ENCODE results near the gene PAK3.

The PAK3 gene

GRCh38 chrX:111102636-111103035, 6.6 kb downstream of the PAK3 start:
- Histone ChIP-seq H3K9me3 (ENCODE audit: control insufficient read depth, low read length) (no peaks in the 10 kb centered on the region), H3K27me3 (replicated peaks; ENCODE audit: control insufficient read depth, insufficient read depth, low read length) (peaks cover 37% of the 10 kb centered on the region), H3K4me1 (ENCODE audit: control insufficient read depth, insufficient read depth, low read length) (no peaks in the 10 kb centered on the region), H3K36me3 (ENCODE audit: control insufficient read depth, insufficient read depth, low read length, severe bottlenecking) (no peaks in the 10 kb centered on the region), H3K9ac (ENCODE audit: low read length) (no peak overlapping the region), H3K4me3 (ENCODE audit: low read length) (no peak overlapping the region)
- DNase-seq (ENCODE audit: low read depth): no peak

- H3K9ac ChIP-seq (ENCODE audit: low read length): no peak overlapping the region
- no peak for DNase-seq (ENCODE audit: low read depth)
- no peaks in the 10 kb centered on the region for H3K4me1 ChIP-seq (ENCODE audit: control insufficient read depth, insufficient read depth, low read length)
- peaks cover 39% of the 10 kb centered on the region for H3K27me3 ChIP-seq (replicated peaks; ENCODE audit: control insufficient read depth, insufficient read depth, low read length)
- H3K4me3 ChIP-seq (ENCODE audit: low read length): no peak overlapping the region
- H3K9me3 ChIP-seq (ENCODE audit: control insufficient read depth, low read length): no peaks in the 10 kb centered on the region
- no peaks in the 10 kb centered on the region for H3K36me3 ChIP-seq (ENCODE audit: control insufficient read depth, insufficient read depth, low read length, severe bottlenecking)
Observed at GRCh38 chrX:111103246-111103645, 7.3 kb downstream of the PAK3 start.

- Histone ChIP-seq H3K4me1 (ENCODE audit: control insufficient read depth, insufficient read depth, low read length) (no peaks in the 10 kb centered on the region), H3K36me3 (ENCODE audit: control insufficient read depth, insufficient read depth, low read length, severe bottlenecking) (no peaks in the 10 kb centered on the region), H3K27me3 (replicated peaks; ENCODE audit: control insufficient read depth, insufficient read depth, low read length) (peaks cover 21% of the 10 kb centered on the region), H3K9me3 (ENCODE audit: control insufficient read depth, low read length) (peaks cover 4% of the 10 kb centered on the region), H3K4me3 (ENCODE audit: low read length) (no peak overlapping the region), H3K9ac (ENCODE audit: low read length) (no peak overlapping the region)
- no peak for DNase-seq (ENCODE audit: low read depth)
Observed at GRCh38 chrX:111110098-111110775, 14.2 kb downstream of the PAK3 start.

- Histone ChIP-seq H3K9me3 (ENCODE audit: control insufficient read depth, low read length) (peaks cover 4% of the 10 kb centered on the region), H3K27me3 (replicated peaks; ENCODE audit: control insufficient read depth, insufficient read depth, low read length) (peaks cover 44% of the 10 kb centered on the region), H3K9ac (ENCODE audit: low read length) (no peak overlapping the region), H3K4me1 (ENCODE audit: control insufficient read depth, insufficient read depth, low read length) (no peaks in the 10 kb centered on the region), H3K36me3 (ENCODE audit: control insufficient read depth, insufficient read depth, low read length, severe bottlenecking) (no peaks in the 10 kb centered on the region), H3K4me3 (ENCODE audit: low read length) (no peak overlapping the region)
- DNase-seq (ENCODE audit: low read depth): no peak
Observed at GRCh38 chrX:111114806-111115205, 18.8 kb downstream of the PAK3 start.

- DNase-seq (ENCODE audit: low read depth): no peak
- H3K9me3 ChIP-seq (ENCODE audit: control insufficient read depth, low read length): peaks cover 4% of the 10 kb centered on the region
- no peak overlapping the region for H3K4me3 ChIP-seq (ENCODE audit: low read length)
- H3K36me3 ChIP-seq (ENCODE audit: control insufficient read depth, insufficient read depth, low read length, severe bottlenecking): no peaks in the 10 kb centered on the region
- no peaks in the 10 kb centered on the region for H3K4me1 ChIP-seq (ENCODE audit: control insufficient read depth, insufficient read depth, low read length)
- peaks cover 46% of the 10 kb centered on the region for H3K27me3 ChIP-seq (replicated peaks; ENCODE audit: control insufficient read depth, insufficient read depth, low read length)
- no peak overlapping the region for H3K9ac ChIP-seq (ENCODE audit: low read length)
Observed at GRCh38 chrX:111116666-111117065, 20.7 kb downstream of the PAK3 start.

- Histone ChIP-seq H3K4me3 (ENCODE audit: low read length) (no peak overlapping the region), H3K9ac (ENCODE audit: low read length) (no peak overlapping the region), H3K36me3 (ENCODE audit: control insufficient read depth, insufficient read depth, low read length, severe bottlenecking) (no peaks in the 10 kb centered on the region), H3K27me3 (replicated peaks; ENCODE audit: control insufficient read depth, insufficient read depth, low read length) (peaks cover 45% of the 10 kb centered on the region), H3K9me3 (ENCODE audit: control insufficient read depth, low read length) (no peaks in the 10 kb centered on the region), H3K4me1 (ENCODE audit: control insufficient read depth, insufficient read depth, low read length) (no peaks in the 10 kb centered on the region)
- DNase-seq (ENCODE audit: low read depth): no peak
Observed at GRCh38 chrX:111119341-111119740, 23.4 kb downstream of the PAK3 start.

- no peak overlapping the region for H3K4me3 ChIP-seq (ENCODE audit: low read length)
- no peaks in the 10 kb centered on the region for H3K36me3 ChIP-seq (ENCODE audit: control insufficient read depth, insufficient read depth, low read length, severe bottlenecking)
- DNase-seq (ENCODE audit: low read depth): no peak
- no peaks in the 10 kb centered on the region for H3K9me3 ChIP-seq (ENCODE audit: control insufficient read depth, low read length)
- no peak overlapping the region for H3K9ac ChIP-seq (ENCODE audit: low read length)
- H3K4me1 ChIP-seq (ENCODE audit: control insufficient read depth, insufficient read depth, low read length): no peaks in the 10 kb centered on the region
- H3K27me3 ChIP-seq (replicated peaks; ENCODE audit: control insufficient read depth, insufficient read depth, low read length): peaks cover 27% of the 10 kb centered on the region
Observed at GRCh38 chrX:111123125-111123524, 27.1 kb downstream of the PAK3 start.

- Histone ChIP-seq H3K4me1 (ENCODE audit: control insufficient read depth, insufficient read depth, low read length) (no peaks in the 10 kb centered on the region), H3K27me3 (replicated peaks; ENCODE audit: control insufficient read depth, insufficient read depth, low read length) (peaks cover 32% of the 10 kb centered on the region), H3K4me3 (ENCODE audit: low read length) (no peak overlapping the region), H3K9ac (ENCODE audit: low read length) (no peak overlapping the region), H3K36me3 (ENCODE audit: control insufficient read depth, insufficient read depth, low read length, severe bottlenecking) (no peaks in the 10 kb centered on the region), H3K9me3 (ENCODE audit: control insufficient read depth, low read length) (no peaks in the 10 kb centered on the region)
- DNase-seq (ENCODE audit: low read depth): no peak
Observed at GRCh38 chrX:111123606-111124179, 27.7 kb downstream of the PAK3 start.

- Histone ChIP-seq H3K27me3 (replicated peaks; ENCODE audit: control insufficient read depth, insufficient read depth, low read length) (peaks cover 37% of the 10 kb centered on the region), H3K4me1 (ENCODE audit: control insufficient read depth, insufficient read depth, low read length) (no peaks in the 10 kb centered on the region), H3K9me3 (ENCODE audit: control insufficient read depth, low read length) (no peaks in the 10 kb centered on the region), H3K9ac (ENCODE audit: low read length) (no peak overlapping the region), H3K36me3 (ENCODE audit: control insufficient read depth, insufficient read depth, low read length, severe bottlenecking) (no peaks in the 10 kb centered on the region), H3K4me3 (ENCODE audit: low read length) (no peak overlapping the region)
- no peak for DNase-seq (ENCODE audit: low read depth)
Observed at GRCh38 chrX:111124418-111124817, 28.4 kb downstream of the PAK3 start.

GRCh38 chrX:111127038-111127437, 31.0 kb downstream of the PAK3 start:
- H3K4me1 ChIP-seq (ENCODE audit: control insufficient read depth, insufficient read depth, low read length): no peaks in the 10 kb centered on the region
- no peaks in the 10 kb centered on the region for H3K36me3 ChIP-seq (ENCODE audit: control insufficient read depth, insufficient read depth, low read length, severe bottlenecking)
- no peaks in the 10 kb centered on the region for H3K9me3 ChIP-seq (ENCODE audit: control insufficient read depth, low read length)
- DNase-seq (ENCODE audit: low read depth): no peak
- H3K27me3 ChIP-seq (replicated peaks; ENCODE audit: control insufficient read depth, insufficient read depth, low read length): peaks cover 41% of the 10 kb centered on the region
- H3K4me3 ChIP-seq (ENCODE audit: low read length): no peak overlapping the region
- H3K9ac ChIP-seq (ENCODE audit: low read length): no peak overlapping the region

GRCh38 chrX:111129921-111130320, 33.9 kb downstream of the PAK3 start:
- H3K9me3 ChIP-seq (ENCODE audit: control insufficient read depth, low read length): no peaks in the 10 kb centered on the region
- no peak overlapping the region for H3K4me3 ChIP-seq (ENCODE audit: low read length)
- DNase-seq (ENCODE audit: low read depth): no peak
- no peaks in the 10 kb centered on the region for H3K4me1 ChIP-seq (ENCODE audit: control insufficient read depth, insufficient read depth, low read length)
- no peak overlapping the region for H3K9ac ChIP-seq (ENCODE audit: low read length)
- peaks cover 57% of the 10 kb centered on the region for H3K27me3 ChIP-seq (replicated peaks; ENCODE audit: control insufficient read depth, insufficient read depth, low read length)
- H3K36me3 ChIP-seq (ENCODE audit: control insufficient read depth, insufficient read depth, low read length, severe bottlenecking): no peaks in the 10 kb centered on the region

- Histone ChIP-seq H3K4me3 (ENCODE audit: low read length) (no peak overlapping the region), H3K36me3 (ENCODE audit: control insufficient read depth, insufficient read depth, low read length, severe bottlenecking) (no peaks in the 10 kb centered on the region), H3K9ac (ENCODE audit: low read length) (no peak overlapping the region), H3K9me3 (ENCODE audit: control insufficient read depth, low read length) (no peaks in the 10 kb centered on the region), H3K4me1 (ENCODE audit: control insufficient read depth, insufficient read depth, low read length) (no peaks in the 10 kb centered on the region), H3K27me3 (replicated peaks; ENCODE audit: control insufficient read depth, insufficient read depth, low read length) (peaks cover 66% of the 10 kb centered on the region)
- peak; percentile 46 for DNase-seq (ENCODE audit: low read depth)
Observed at GRCh38 chrX:111131572-111131971, 35.6 kb downstream of the PAK3 start.
